ENCODE data around the gene DCLK2.

DCLK2 gene

GRCh38 chr4:150080337-150080736 lies 2.1 kb downstream of the DCLK2 start:
- no peak for TF ChIP-seq GATA2 (IDR thresholded peaks at IDR 0.05; ENCODE audit: low read depth, low read length)
- no peak for TF ChIP-seq GATA3 (IDR thresholded peaks at IDR 0.05; ENCODE audit: low read depth, low read length)

GRCh38 chr4:150080875-150081274 lies 2.6 kb downstream of the DCLK2 start:
- TF ChIP-seq GATA3 (IDR thresholded peaks at IDR 0.05; ENCODE audit: low read depth, low read length) (no peak), GATA2 (IDR thresholded peaks at IDR 0.05; ENCODE audit: low read depth, low read length) (no peak)

- no peak for TF ChIP-seq GATA2 (IDR thresholded peaks at IDR 0.05; ENCODE audit: low read depth, low read length)
- TF ChIP-seq GATA3 (IDR thresholded peaks at IDR 0.05; ENCODE audit: low read depth, low read length), result no peak
These were observed 4.0 kb downstream of the DCLK2 start for GRCh38 chr4:150082241-150082640.

GRCh38 chr4:150087006-150087405 lies 8.8 kb downstream of the DCLK2 start:
- no peak for TF ChIP-seq GATA3 (IDR thresholded peaks at IDR 0.05; ENCODE audit: low read depth, low read length)
- no peak for TF ChIP-seq GATA2 (IDR thresholded peaks at IDR 0.05; ENCODE audit: low read depth, low read length)

- TF ChIP-seq GATA3 (IDR thresholded peaks at IDR 0.05; ENCODE audit: low read depth, low read length) (no peak), GATA2 (IDR thresholded peaks at IDR 0.05; ENCODE audit: low read depth, low read length) (no peak)
These were observed 11.5 kb downstream of the DCLK2 start for GRCh38 chr4:150089732-150090131.

- no peak for TF ChIP-seq GATA2 (IDR thresholded peaks at IDR 0.05; ENCODE audit: low read depth, low read length)
- no peak for TF ChIP-seq GATA3 (IDR thresholded peaks at IDR 0.05; ENCODE audit: low read depth, low read length)
These were observed 12.6 kb downstream of the DCLK2 start for GRCh38 chr4:150090836-150091235.

GRCh38 chr4:150094676-150095075 lies 16.4 kb downstream of the DCLK2 start:
- TF ChIP-seq GATA2 (IDR thresholded peaks at IDR 0.05; ENCODE audit: low read depth, low read length) (no peak), GATA3 (IDR thresholded peaks at IDR 0.05; ENCODE audit: low read depth, low read length) (no peak)

- TF ChIP-seq GATA3 (IDR thresholded peaks at IDR 0.05; ENCODE audit: low read depth, low read length) (no peak), GATA2 (IDR thresholded peaks at IDR 0.05; ENCODE audit: low read depth, low read length) (no peak)
These were observed 18.4 kb downstream of the DCLK2 start for GRCh38 chr4:150096625-150097024.

GRCh38 chr4:150098214-150098613 lies 20.0 kb downstream of the DCLK2 start:
- TF ChIP-seq GATA3 (IDR thresholded peaks at IDR 0.05; ENCODE audit: low read depth, low read length), result no peak
- no peak for TF ChIP-seq GATA2 (IDR thresholded peaks at IDR 0.05; ENCODE audit: low read depth, low read length)

- TF ChIP-seq GATA3 (IDR thresholded peaks at IDR 0.05; ENCODE audit: low read depth, low read length) (no peak), GATA2 (IDR thresholded peaks at IDR 0.05; ENCODE audit: low read depth, low read length) (no peak)
These were observed 26.3 kb downstream of the DCLK2 start for GRCh38 chr4:150104404-150105027.

- TF ChIP-seq GATA3 (IDR thresholded peaks at IDR 0.05; ENCODE audit: low read depth, low read length) (no peak), GATA2 (IDR thresholded peaks at IDR 0.05; ENCODE audit: low read depth, low read length) (no peak)
These were observed 28.6 kb downstream of the DCLK2 start for GRCh38 chr4:150106886-150107285.

- no peak for TF ChIP-seq GATA3 (IDR thresholded peaks at IDR 0.05; ENCODE audit: low read depth, low read length)
- TF ChIP-seq GATA2 (IDR thresholded peaks at IDR 0.05; ENCODE audit: low read depth, low read length), result no peak
These were observed 30.4 kb downstream of the DCLK2 start for GRCh38 chr4:150108691-150109090.

GRCh38 chr4:150114641-150115040 lies 36.4 kb downstream of the DCLK2 start:
- TF ChIP-seq GATA2 (IDR thresholded peaks at IDR 0.05; ENCODE audit: low read depth, low read length) (no peak), GATA3 (IDR thresholded peaks at IDR 0.05; ENCODE audit: low read depth, low read length) (no peak)

GRCh38 chr4:150115851-150116250 lies 37.6 kb downstream of the DCLK2 start:
- no peak for TF ChIP-seq GATA3 (IDR thresholded peaks at IDR 0.05; ENCODE audit: low read depth, low read length)
- no peak for TF ChIP-seq GATA2 (IDR thresholded peaks at IDR 0.05; ENCODE audit: low read depth, low read length)

- TF ChIP-seq GATA2 (IDR thresholded peaks at IDR 0.05; ENCODE audit: low read depth, low read length) (no peak), GATA3 (IDR thresholded peaks at IDR 0.05; ENCODE audit: low read depth, low read length) (no peak)
These were observed 38.3 kb downstream of the DCLK2 start for GRCh38 chr4:150116506-150116905.

- TF ChIP-seq GATA3 (IDR thresholded peaks at IDR 0.05; ENCODE audit: low read depth, low read length), result no peak
- TF ChIP-seq GATA2 (IDR thresholded peaks at IDR 0.05; ENCODE audit: low read depth, low read length), result no peak
These were observed 38.8 kb downstream of the DCLK2 start for GRCh38 chr4:150117094-150117493.
